ENCODE results near the gene LHX5. TPM values are rescaled to one million over a fixed set of nuclear protein-coding genes. Genes with fewer than 3 reads are reported as not detected.

The LHX5 gene
- total RNA-seq, 1 donor from 2014 or later, result not detected

- no peak for TF ChIP-seq CTCF (IDR thresholded peaks at IDR 0.05)
- H3K4me1 Mint-ChIP-seq (ENCODE audit: unreplicated experiment), result peaks cover 11% of the 10 kb centered on the region
- H3K9me3 Mint-ChIP-seq (ENCODE audit: unreplicated experiment), result no peaks in the 10 kb centered on the region
- DNase-seq (ENCODE audit: extremely low spot score, unreplicated experiment), result no peak
- no peak overlapping the region for H3K4me3 Mint-ChIP-seq (ENCODE audit: unreplicated experiment)
- no peaks in the 10 kb centered on the region for H3K36me3 Mint-ChIP-seq (ENCODE audit: unreplicated experiment)
- H3K27me3 Mint-ChIP-seq (ENCODE audit: unreplicated experiment), result peaks cover 56% of the 10 kb centered on the region
- H3K27ac Mint-ChIP-seq (ENCODE audit: unreplicated experiment), result no peak overlapping the region
These were observed 8.5 kb downstream of the LHX5 start for GRCh38 chr12:113462998-113463745.

DNA sequence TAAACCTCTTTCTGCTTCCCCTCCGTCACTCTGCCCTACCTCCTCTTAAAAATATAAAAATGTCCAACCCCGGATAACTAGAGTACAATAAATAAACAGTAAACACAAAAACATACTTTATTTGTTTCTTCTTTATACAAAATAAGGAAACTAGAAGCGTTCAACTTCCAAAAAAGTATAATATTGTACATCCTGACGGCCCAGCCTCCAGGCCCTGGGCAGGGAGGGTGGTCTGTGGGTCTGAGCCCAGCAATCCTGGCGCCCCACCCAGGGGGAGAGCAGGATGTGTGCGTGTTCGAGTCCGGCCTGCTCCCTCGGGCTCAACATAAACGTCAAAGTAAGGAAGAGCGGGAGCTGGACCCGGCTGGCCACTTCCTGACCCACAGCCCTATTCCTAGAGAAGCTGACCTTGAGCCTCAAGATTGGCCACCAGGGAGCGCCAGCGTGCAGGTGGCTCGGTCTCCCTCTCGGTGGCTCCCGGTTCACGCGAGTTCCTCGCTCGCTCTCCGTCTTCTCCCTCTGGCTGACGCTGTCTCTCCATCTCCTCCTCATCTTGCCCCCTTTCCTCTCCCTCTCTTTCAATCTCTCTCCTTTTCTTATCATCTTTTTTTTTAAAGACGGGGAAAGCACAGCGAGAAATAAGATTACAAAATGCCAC, 9.4 kb downstream of the LHX5 start:
- no peak overlapping the region for H3K4me3 Mint-ChIP-seq (ENCODE audit: unreplicated experiment)
- H3K9me3 Mint-ChIP-seq (ENCODE audit: unreplicated experiment), result no peaks in the 10 kb centered on the region
- no peak for DNase-seq (ENCODE audit: extremely low spot score, unreplicated experiment)
- H3K36me3 Mint-ChIP-seq (ENCODE audit: unreplicated experiment), result no peaks in the 10 kb centered on the region
- TF ChIP-seq CTCF (IDR thresholded peaks at IDR 0.05), result peak; percentile 79
- H3K4me1 Mint-ChIP-seq (ENCODE audit: unreplicated experiment), result peaks cover 11% of the 10 kb centered on the region
- H3K27ac Mint-ChIP-seq (ENCODE audit: unreplicated experiment), result no peak overlapping the region
- peaks cover 62% of the 10 kb centered on the region for H3K27me3 Mint-ChIP-seq (ENCODE audit: unreplicated experiment)

DNA sequence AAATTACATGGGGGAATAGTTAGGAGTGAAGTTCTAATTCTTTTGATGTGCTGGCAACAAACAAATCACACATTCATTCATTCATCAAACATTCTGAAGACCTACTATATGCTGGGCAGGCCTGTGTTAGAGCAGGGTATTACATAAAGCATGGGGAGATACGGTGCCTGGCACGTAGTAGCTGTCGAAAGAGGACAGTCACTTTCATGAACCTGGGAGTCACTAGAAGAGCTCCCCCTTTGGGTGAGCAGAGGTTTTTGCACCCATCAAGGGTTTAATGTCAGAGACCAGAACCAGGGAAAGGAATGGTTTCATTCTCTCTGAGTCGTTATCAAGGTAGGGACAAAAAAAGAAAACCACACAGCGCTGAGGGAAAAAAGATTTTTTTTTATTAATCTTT, 10.0 kb downstream of the LHX5 start:
- Mint-ChIP-seq H3K4me3 (ENCODE audit: unreplicated experiment) (no peak overlapping the region), H3K36me3 (ENCODE audit: unreplicated experiment) (no peaks in the 10 kb centered on the region), H3K4me1 (ENCODE audit: unreplicated experiment) (peaks cover 11% of the 10 kb centered on the region), H3K27ac (ENCODE audit: unreplicated experiment) (no peak overlapping the region), H3K9me3 (ENCODE audit: unreplicated experiment) (no peaks in the 10 kb centered on the region), H3K27me3 (ENCODE audit: unreplicated experiment) (peaks cover 64% of the 10 kb centered on the region)
- DNase-seq (ENCODE audit: extremely low spot score, unreplicated experiment), result no peak
- peak; percentile 41 for TF ChIP-seq CTCF (IDR thresholded peaks at IDR 0.05)

- Mint-ChIP-seq H3K27ac (ENCODE audit: unreplicated experiment) (no peak overlapping the region), H3K4me3 (ENCODE audit: unreplicated experiment) (no peak overlapping the region), H3K27me3 (ENCODE audit: unreplicated experiment) (peaks cover 55% of the 10 kb centered on the region), H3K9me3 (ENCODE audit: unreplicated experiment) (no peaks in the 10 kb centered on the region), H3K36me3 (ENCODE audit: unreplicated experiment) (no peaks in the 10 kb centered on the region), H3K4me1 (ENCODE audit: unreplicated experiment) (peaks cover 9% of the 10 kb centered on the region)
- no peak for TF ChIP-seq CTCF (IDR thresholded peaks at IDR 0.05)
- DNase-seq (ENCODE audit: extremely low spot score, unreplicated experiment), result no peak
These were observed 11.7 kb downstream of the LHX5 start for GRCh38 chr12:113459981-113460380.

DNA sequence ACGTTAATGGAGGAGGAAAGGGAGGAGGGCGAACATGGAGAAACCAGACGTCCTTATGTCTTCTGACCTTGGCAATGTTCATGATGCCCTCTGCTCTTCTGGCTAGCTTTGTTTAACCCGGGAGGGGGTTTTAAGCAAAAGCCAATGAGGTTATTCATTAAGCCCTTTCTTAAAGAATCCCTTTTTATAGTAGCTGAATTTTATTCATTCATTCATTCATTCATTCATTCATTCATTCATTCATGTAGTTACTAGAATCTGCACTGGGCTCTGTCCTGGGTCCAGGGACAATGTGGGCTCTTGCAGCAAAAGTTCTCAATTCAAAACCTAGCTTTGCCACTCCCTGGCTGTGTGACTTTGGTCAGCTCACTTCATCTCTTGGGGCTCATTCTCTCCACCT, 14.0 kb downstream of the LHX5 start:
- Mint-ChIP-seq H3K27ac (ENCODE audit: unreplicated experiment) (no peak overlapping the region), H3K27me3 (ENCODE audit: unreplicated experiment) (peaks cover 46% of the 10 kb centered on the region), H3K4me3 (ENCODE audit: unreplicated experiment) (no peak overlapping the region), H3K4me1 (ENCODE audit: unreplicated experiment) (peaks cover 3% of the 10 kb centered on the region), H3K36me3 (ENCODE audit: unreplicated experiment) (no peaks in the 10 kb centered on the region), H3K9me3 (ENCODE audit: unreplicated experiment) (no peaks in the 10 kb centered on the region)
- DNase-seq (ENCODE audit: extremely low spot score, unreplicated experiment), result no peak
- no peak for TF ChIP-seq CTCF (IDR thresholded peaks at IDR 0.05)

Data from osteocyte (in vitro differentiated cells).